Adipocyte (in vitro differentiated cells): ENCODE results near the gene PASK.
"Not testable (repeated sequence)": the region's sequence is repeated elsewhere in the genome, so short reads cannot be mapped to it uniquely, and the experiment has no call there.

Source experiments
- DNase-seq: peaks from one replicate; pipeline ENCODE4 v3.0.0-alpha.2; 2015; ENCODE audit warnings: low read depth
- H3K27me3 ChIP-seq: replicated peaks from 2 replicates; pipeline ENCODE4 v1.7.0; 2013; ENCODE audit warnings: mild to moderate bottlenecking, low read length, moderate library complexity; ENCODE audit not compliant: control insufficient read depth, insufficient read depth
- H3K36me3 ChIP-seq: 2 replicates; pipeline ENCODE4 v1.7.0; 2013; ENCODE audit warnings: low read length, mild to moderate bottlenecking, moderate library complexity; ENCODE audit not compliant: control insufficient read depth, insufficient read depth, severe bottlenecking
- H3K4me1 ChIP-seq: 2 replicates; pipeline ENCODE4 v1.7.0; 2013; ENCODE audit warnings: mild to moderate bottlenecking, low read length, moderate library complexity; ENCODE audit not compliant: control insufficient read depth, insufficient read depth
- H3K4me3 ChIP-seq: 2 replicates; pipeline ENCODE4 v1.7.0; 2013; ENCODE audit warnings: mild to moderate bottlenecking, low read length, moderate library complexity
- H3K9ac ChIP-seq: 2 replicates; pipeline ENCODE4 v1.7.0; 2013; ENCODE audit warnings: mild to moderate bottlenecking, low read length, moderate library complexity
- H3K9me3 ChIP-seq: 2 replicates; pipeline ENCODE4 v1.7.0; 2013; ENCODE audit warnings: mild to moderate bottlenecking, low read length, moderate library complexity; ENCODE audit not compliant: control insufficient read depth

The PASK gene

GRCh38 chr2:241148891-241149674 lies at the start of gene PASK:
TSS of gene PASK (minus strand) at chr2:241149472. CDS start at chr2:241143032, 6,440 bp downstream.
- peaks cover 15% of the 10 kb centered on the region for H3K4me1 ChIP-seq
- no peaks in the 10 kb centered on the region for H3K36me3 ChIP-seq
- peak within 1 kb of the TSS; percentile 89 for H3K9ac ChIP-seq
- H3K9me3 ChIP-seq: no peaks in the 10 kb centered on the region
- H3K27me3 ChIP-seq: no peaks in the 10 kb centered on the region
- peak within 1 kb of the TSS; percentile 92 for H3K4me3 ChIP-seq
- DNase-seq: peak; percentile 97

- no peaks in the 10 kb centered on the region for H3K9me3 ChIP-seq
- no peak overlapping the region for H3K9ac ChIP-seq
Observed at GRCh38 chr2:241198381-241199279, 49.4 kb upstream of the PASK start.

GRCh38 chr2:241197947-241198346 lies 48.7 kb upstream of the PASK start:
- H3K4me3 ChIP-seq: no peak overlapping the region
- H3K4me1 ChIP-seq: no peaks in the 10 kb centered on the region
- DNase-seq: no peak
- H3K36me3 ChIP-seq: no peaks in the 10 kb centered on the region
- no peaks in the 10 kb centered on the region for H3K9me3 ChIP-seq
- H3K27me3 ChIP-seq: peaks cover 26% of the 10 kb centered on the region
- H3K9ac ChIP-seq: no peak overlapping the region

More at GRCh38 chr2:241198381-241199279, 49.4 kb upstream of the PASK start:
- Histone ChIP-seq H3K27me3 (peaks cover 26% of the 10 kb centered on the region), H3K4me3 (no peak overlapping the region), H3K36me3 (no peaks in the 10 kb centered on the region), H3K4me1 (no peaks in the 10 kb centered on the region)
- no peak for DNase-seq

GRCh38 chr2:241197246-241197645 lies 48.0 kb upstream of the PASK start:
- not testable (repeated sequence) for H3K4me3 ChIP-seq, H3K4me1 ChIP-seq, H3K36me3 ChIP-seq, H3K9ac ChIP-seq, H3K9me3 ChIP-seq, DNase-seq
- H3K27me3 ChIP-seq: peaks cover 26% of the 10 kb centered on the region

GRCh38 chr2:241195506-241196130 lies 46.3 kb upstream of the PASK start:
- H3K9me3 ChIP-seq: no peaks in the 10 kb centered on the region
- no peak for DNase-seq

GRCh38 chr2:241194811-241195210 lies 45.5 kb upstream of the PASK start:
- Histone ChIP-seq H3K4me1 (no peaks in the 10 kb centered on the region), H3K36me3 (no peaks in the 10 kb centered on the region), H3K9me3 (no peaks in the 10 kb centered on the region), H3K9ac (no peak overlapping the region), H3K27me3 (peaks cover 26% of the 10 kb centered on the region), H3K4me3 (no peak overlapping the region)
- DNase-seq: no peak

More at GRCh38 chr2:241195506-241196130, 46.3 kb upstream of the PASK start:
- Histone ChIP-seq H3K36me3 (no peaks in the 10 kb centered on the region), H3K4me1 (no peaks in the 10 kb centered on the region), H3K9ac (no peak overlapping the region), H3K4me3 (no peak overlapping the region), H3K27me3 (peaks cover 26% of the 10 kb centered on the region)

- Histone ChIP-seq H3K4me1 (no peaks in the 10 kb centered on the region), H3K36me3 (no peaks in the 10 kb centered on the region), H3K4me3 (no peak overlapping the region), H3K9me3 (no peaks in the 10 kb centered on the region), H3K9ac (no peak overlapping the region), H3K27me3 (peaks cover 23% of the 10 kb centered on the region)
- no peak for DNase-seq
Observed at GRCh38 chr2:241193271-241193670, 44.0 kb upstream of the PASK start.

GRCh38 chr2:241191081-241191480 lies 41.8 kb upstream of the PASK start:
- H3K4me1 ChIP-seq: no peaks in the 10 kb centered on the region
- H3K4me3 ChIP-seq: no peak overlapping the region
- H3K9ac ChIP-seq: no peak overlapping the region
- no peaks in the 10 kb centered on the region for H3K9me3 ChIP-seq
- peaks cover 25% of the 10 kb centered on the region for H3K27me3 ChIP-seq
- no peak for DNase-seq
- H3K36me3 ChIP-seq: no peaks in the 10 kb centered on the region

- Histone ChIP-seq H3K9me3 (no peaks in the 10 kb centered on the region), H3K36me3 (no peaks in the 10 kb centered on the region), H3K9ac (no peak overlapping the region), H3K4me1 (no peaks in the 10 kb centered on the region), H3K27me3 (peaks cover 20% of the 10 kb centered on the region), H3K4me3 (no peak overlapping the region)
- no peak for DNase-seq
Observed at GRCh38 chr2:241190291-241190981, 41.2 kb upstream of the PASK start.

GRCh38 chr2:241189856-241190201 lies 40.6 kb upstream of the PASK start:
- no peaks in the 10 kb centered on the region for H3K36me3 ChIP-seq
- no peak overlapping the region for H3K4me3 ChIP-seq
- no peak overlapping the region for H3K9ac ChIP-seq
- H3K27me3 ChIP-seq: peaks cover 20% of the 10 kb centered on the region
- H3K9me3 ChIP-seq: no peaks in the 10 kb centered on the region
- no peak for DNase-seq
- peaks cover 2% of the 10 kb centered on the region for H3K4me1 ChIP-seq
